ENCODE measurements around the gene RNU5B-1.
"Not testable (repeated sequence)": the region's sequence is repeated elsewhere in the genome, so short reads cannot be mapped to it uniquely, and the experiment has no call there.

DNA sequence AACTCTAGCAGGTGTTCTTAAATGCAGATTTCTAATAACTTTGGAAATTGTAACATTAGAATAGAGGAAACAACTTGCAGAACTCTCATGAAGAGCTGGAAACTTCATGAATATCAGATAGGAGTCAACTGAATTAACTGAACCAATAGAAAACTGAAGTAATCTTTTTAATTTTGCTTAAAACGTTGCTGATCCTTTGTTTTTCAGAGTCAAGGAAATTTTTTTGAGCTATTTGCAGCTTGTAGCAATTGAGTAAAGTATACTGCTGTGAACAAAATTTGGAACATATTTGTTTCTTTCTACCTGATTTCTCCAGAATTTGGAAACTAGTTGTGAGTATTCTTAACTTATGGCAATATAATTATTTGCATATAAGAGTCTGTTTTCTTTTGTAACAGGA is 47.5 kb downstream of the RNU5B-1 start:
- TF ChIP-seq, protein P1, sequence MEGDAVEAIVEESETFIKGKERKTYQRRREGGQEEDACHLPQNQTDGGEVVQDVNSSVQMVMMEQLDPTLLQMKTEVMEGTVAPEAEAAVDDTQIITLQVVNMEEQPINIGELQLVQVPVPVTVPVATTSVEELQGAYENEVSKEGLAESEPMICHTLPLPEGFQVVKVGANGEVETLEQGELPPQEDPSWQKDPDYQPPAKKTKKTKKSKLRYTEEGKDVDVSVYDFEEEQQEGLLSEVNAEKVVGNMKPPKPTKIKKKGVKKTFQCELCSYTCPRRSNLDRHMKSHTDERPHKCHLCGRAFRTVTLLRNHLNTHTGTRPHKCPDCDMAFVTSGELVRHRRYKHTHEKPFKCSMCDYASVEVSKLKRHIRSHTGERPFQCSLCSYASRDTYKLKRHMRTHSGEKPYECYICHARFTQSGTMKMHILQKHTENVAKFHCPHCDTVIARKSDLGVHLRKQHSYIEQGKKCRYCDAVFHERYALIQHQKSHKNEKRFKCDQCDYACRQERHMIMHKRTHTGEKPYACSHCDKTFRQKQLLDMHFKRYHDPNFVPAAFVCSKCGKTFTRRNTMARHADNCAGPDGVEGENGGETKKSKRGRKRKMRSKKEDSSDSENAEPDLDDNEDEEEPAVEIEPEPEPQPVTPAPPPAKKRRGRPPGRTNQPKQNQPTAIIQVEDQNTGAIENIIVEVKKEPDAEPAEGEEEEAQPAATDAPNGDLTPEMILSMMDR (IDR thresholded peaks at IDR 0.05), result not testable (repeated sequence)
- TF ChIP-seq, protein P2, sequence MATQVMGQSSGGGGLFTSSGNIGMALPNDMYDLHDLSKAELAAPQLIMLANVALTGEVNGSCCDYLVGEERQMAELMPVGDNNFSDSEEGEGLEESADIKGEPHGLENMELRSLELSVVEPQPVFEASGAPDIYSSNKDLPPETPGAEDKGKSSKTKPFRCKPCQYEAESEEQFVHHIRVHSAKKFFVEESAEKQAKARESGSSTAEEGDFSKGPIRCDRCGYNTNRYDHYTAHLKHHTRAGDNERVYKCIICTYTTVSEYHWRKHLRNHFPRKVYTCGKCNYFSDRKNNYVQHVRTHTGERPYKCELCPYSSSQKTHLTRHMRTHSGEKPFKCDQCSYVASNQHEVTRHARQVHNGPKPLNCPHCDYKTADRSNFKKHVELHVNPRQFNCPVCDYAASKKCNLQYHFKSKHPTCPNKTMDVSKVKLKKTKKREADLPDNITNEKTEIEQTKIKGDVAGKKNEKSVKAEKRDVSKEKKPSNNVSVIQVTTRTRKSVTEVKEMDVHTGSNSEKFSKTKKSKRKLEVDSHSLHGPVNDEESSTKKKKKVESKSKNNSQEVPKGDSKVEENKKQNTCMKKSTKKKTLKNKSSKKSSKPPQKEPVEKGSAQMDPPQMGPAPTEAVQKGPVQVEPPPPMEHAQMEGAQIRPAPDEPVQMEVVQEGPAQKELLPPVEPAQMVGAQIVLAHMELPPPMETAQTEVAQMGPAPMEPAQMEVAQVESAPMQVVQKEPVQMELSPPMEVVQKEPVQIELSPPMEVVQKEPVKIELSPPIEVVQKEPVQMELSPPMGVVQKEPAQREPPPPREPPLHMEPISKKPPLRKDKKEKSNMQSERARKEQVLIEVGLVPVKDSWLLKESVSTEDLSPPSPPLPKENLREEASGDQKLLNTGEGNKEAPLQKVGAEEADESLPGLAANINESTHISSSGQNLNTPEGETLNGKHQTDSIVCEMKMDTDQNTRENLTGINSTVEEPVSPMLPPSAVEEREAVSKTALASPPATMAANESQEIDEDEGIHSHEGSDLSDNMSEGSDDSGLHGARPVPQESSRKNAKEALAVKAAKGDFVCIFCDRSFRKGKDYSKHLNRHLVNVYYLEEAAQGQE (IDR thresholded peaks at IDR 0.05), result not testable (repeated sequence)
- not testable (repeated sequence) for TF ChIP-seq CEBPB (IDR thresholded peaks at IDR 0.05); RAD21 (conservative IDR thresholded peaks at IDR 0.05 in 1 of 2, IDR thresholded peaks at IDR 0.05 in 1 of 2); CBX2 (IDR thresholded peaks at IDR 0.05; ENCODE audit: borderline replicate concordance, low read depth); TFCP2L1 (CRISPR knock-in tag; IDR thresholded peaks at IDR 0.05); RNF2 (IDR thresholded peaks at IDR 0.05; ENCODE audit: borderline replicate concordance, low read depth); NPAS2 (CRISPR knock-in tag; IDR thresholded peaks at IDR 0.05; ENCODE audit: borderline replicate concordance); EP300 (IDR thresholded peaks at IDR 0.05); MAFK (IDR thresholded peaks at IDR 0.05; ENCODE audit: partially characterized antibody); SMC3 (IDR thresholded peaks at IDR 0.05)
- TF ChIP-seq, protein P3, sequence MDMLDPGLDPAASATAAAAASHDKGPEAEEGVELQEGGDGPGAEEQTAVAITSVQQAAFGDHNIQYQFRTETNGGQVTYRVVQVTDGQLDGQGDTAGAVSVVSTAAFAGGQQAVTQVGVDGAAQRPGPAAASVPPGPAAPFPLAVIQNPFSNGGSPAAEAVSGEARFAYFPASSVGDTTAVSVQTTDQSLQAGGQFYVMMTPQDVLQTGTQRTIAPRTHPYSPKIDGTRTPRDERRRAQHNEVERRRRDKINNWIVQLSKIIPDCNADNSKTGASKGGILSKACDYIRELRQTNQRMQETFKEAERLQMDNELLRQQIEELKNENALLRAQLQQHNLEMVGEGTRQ (IDR thresholded peaks at IDR 0.05), result not testable (repeated sequence)
